ENCODE measurements around the gene PAM16.
"Not testable (repeated sequence)": the region's sequence is repeated elsewhere in the genome, so short reads cannot be mapped to it uniquely, and the experiment has no call there.

The PAM16 gene

DNA sequence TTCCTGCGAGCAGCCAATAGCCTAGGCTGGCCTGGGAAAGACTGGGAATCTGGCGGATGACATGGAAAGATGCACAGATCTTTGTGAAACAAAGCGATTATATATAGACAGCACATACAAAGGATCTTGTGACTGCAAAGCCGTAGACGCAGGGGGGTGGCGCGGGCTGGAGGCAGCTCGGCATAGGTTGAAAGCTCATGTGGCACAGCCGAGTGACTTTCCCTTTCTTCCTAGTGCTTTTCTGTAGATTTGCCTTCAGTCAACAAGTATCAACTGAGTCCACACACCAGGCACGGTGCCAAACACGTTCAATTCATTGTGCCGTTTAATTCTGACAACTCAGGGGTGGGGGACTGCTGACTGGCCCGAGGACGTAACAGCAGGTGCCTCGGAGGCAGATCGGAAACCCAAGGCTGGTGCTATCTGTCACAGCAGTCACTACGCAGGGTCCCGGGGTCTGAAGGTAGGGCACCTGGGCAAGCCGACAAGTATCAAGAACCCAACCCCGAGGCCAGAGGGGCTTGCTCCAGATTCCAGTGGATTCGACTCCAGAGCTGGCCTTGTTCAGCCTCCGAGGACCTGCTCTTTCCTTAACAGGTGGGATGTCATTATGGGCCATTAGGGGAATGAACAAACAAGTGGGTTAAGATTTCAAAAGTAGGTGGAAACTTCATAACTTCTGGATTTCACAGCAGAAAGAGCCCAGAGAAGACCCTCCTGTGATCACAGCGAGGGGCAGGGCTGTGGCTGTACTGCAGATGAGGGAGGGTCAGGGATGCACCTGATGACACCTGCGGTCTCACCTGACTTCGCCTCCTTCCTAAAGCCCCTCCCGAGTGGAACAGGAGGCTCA, 5.9 kb downstream of the PAM16 start:
- H3K4me3 ChIP-seq (ENCODE audit: low read length) = no peak overlapping the region
- no peak for TF ChIP-seq ZNF274 (IDR thresholded peaks at IDR 0.05; ENCODE audit: low read depth, low read length)

DNA sequence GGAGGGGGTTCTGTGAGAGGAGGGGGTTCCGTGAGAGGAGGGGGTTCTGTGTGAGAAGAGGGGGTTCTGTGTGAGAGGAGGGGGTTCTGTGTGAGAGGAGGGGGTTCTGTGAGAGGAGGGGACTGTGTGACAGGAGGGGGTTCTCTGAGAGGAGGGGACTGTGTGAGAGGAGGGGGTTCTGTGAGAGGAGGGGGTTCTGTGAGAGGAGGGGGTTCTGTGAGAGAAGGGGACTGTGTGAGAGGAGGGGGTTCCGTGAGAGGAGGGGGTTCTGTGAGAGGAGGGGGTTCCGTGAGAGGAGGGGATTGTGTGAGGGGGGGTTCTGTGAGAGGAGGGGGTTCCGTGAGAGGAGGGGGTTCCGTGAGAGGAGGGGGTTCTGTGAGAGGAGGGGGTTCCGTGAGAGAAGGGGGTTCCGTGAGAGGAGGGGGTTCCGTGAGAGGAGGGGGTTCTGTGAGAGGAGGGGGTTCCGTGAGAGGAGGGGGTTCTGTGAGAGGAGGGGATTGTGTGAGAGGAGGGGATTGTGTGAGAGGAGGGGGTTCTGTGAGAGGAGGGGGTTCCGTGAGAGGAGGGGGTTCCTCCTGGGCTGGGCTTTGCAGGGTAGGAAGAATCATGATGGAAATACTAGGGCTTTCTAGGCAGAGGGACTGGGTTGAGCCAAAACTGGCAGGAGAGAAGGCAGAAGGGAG, 6.7 kb downstream of the PAM16 start:
- not testable (repeated sequence) for H3K4me3 ChIP-seq (ENCODE audit: low read length)

DNA sequence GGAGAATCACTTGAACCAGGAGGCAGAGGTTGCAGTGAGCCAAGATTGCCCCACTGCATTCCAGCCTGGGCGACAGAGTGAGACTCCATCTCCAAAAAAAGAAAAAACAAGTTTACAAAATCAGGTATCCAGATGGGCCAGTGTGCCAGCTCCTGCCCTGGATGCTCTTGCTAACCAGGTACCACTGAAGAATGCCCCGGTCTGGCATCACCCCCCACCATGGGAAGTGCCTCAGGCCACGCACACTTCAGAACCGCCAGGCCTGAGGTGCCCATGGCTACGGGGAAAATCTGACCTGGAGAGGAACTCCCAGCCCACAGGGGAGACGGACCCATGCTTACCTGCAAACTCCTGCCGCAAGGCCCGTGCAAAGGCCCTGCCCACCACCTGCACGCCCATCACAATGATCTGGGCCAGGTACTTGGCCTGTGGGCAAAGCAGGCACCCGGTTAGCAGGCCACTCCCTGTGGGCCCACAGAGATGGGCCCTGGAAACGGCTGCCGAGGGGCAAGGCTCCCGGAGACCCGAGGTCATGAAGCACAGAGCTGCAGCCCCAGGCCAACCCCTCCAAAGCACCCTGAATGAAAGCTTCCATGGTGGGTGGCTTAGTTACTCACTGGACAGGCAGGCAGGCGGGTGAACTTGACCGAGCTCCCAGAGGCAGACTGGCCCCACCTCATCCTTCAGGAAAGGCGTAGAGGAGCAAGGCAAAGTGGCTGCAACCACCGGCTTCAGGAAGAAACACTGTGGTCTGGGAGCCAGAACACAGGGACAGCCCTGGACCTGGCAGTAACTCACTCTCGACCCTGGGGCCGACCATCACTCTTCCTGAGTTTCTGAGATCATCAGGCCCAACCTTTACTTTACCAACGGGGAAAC, 8.0 kb downstream of the PAM16 start:
- no peak overlapping the region for H3K4me3 ChIP-seq (ENCODE audit: low read length)
- no peak for TF ChIP-seq ZNF274 (IDR thresholded peaks at IDR 0.05; ENCODE audit: low read depth, low read length)

DNA sequence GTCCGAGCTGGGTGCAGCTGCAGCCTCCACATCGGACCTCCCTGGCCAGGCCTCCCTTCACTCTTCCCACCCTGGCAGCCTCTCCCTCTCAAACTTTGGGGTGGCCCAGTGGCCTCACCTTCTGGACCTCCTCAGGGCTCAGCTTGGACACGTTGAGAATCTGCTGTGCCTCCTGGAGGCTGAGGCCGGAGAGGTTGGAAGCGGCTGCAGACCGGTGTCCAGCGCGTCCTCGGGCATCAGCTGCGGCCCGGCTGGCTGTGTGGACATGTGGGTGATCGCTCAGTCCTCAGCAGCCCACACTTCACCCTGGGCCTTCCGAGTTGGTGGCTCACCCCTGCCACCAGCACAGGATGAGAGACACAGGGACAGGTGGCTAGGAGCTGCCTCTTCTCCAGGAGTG, 9.9 kb downstream of the PAM16 start:
- no peak overlapping the region for H3K4me3 ChIP-seq (ENCODE audit: low read length)
- TF ChIP-seq ZNF274 (IDR thresholded peaks at IDR 0.05; ENCODE audit: low read depth, low read length) = no peak

DNA sequence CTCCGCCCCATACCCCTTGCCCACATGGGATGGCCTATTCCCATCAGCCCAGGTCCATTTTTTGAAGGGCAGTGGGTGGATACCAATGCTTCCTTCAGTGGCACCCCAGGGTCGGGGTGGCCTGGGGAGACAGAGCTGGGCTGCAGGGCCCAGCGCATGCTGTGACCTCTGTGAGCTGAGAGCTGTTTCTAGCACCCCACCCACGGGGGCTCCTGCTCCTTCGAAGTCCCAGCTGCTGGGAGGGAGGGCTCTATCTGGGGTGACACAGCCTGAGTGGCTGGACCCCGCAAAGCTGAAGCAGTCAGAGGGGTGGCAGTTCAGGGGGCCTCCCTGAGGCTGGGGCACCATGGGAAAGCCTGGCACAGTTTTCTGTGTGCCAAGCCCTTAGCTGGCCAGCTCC, 10.7 kb downstream of the PAM16 start:
- no peak for TF ChIP-seq ZNF274 (IDR thresholded peaks at IDR 0.05; ENCODE audit: low read depth, low read length)
- H3K4me3 ChIP-seq (ENCODE audit: low read length) = no peak overlapping the region

DNA sequence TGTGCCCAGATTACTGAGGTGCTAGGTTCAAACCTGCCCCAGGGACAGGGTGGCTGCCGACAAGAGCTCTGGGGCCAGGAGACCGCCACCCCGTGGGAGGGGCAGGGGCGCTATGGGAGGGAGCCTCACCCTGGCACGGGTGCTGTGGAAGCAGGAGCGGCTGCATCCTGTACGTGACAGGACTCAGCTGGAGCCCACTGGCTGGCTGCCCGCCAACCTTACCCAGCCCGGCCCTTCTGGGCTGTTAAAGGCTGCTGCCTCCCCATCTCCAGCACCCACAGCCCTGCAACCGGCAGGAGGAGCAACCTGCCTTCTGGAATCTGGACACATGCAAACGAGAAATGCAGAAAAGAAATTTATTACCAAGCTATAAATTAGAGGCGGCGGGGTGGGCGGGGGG, 11.2 kb downstream of the PAM16 start:
- H3K4me3 ChIP-seq (ENCODE audit: low read length) = no peak overlapping the region
- TF ChIP-seq ZNF274 (IDR thresholded peaks at IDR 0.05; ENCODE audit: low read depth, low read length) = no peak

DNA sequence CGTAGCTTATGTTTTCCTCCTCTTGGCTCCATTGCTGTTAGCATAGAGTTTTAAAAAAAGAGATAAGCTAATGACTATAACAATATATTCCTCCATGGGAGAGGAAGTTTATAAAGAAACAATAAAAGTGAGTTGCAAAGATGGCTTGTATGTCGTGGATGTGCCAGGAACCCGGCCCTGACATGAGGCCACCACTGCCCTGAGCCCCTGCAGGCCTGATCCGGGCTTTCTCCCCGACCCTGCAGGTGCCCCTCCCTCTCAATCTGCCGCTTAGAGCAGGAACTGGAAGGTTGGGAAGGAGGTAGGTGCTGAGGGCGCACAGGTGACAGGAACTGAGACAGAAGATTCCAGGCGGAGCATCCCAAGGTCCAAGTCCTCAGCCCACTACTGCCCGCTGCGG, 11.7 kb downstream of the PAM16 start:
- no peak for TF ChIP-seq ZNF274 (IDR thresholded peaks at IDR 0.05; ENCODE audit: low read depth, low read length)
- H3K4me3 ChIP-seq (ENCODE audit: low read length) = no peak overlapping the region

DNA sequence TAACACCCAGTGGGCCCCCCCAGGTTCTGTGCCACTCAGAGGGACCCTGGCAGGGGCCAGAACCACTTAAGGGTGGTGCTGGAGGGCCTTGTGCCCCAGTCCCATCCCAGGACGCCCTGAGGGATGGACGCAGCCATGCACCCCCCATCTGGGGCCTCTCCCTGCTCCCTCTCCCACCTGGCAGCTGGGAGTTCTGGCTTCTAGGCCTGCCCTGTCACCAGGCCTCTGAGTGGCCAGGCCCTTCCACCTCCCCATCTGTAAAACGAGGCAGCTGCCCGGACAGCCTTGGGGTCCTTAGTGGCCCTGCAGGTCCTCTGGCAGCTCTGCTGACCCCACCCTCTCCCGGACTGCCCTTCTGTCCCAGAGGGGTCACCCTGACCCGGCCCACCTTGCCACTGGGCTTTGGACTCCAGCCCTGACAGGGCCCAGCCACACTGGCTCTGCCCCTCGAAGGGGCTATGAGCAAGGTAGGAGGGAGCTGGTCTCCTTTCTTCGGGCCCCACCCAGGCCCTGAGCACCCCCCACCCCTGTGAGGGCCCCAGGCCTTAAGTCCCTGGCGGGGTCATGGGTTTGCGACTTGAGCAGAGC, 12.3 kb downstream of the PAM16 start:
- no peak for TF ChIP-seq ZNF274 (IDR thresholded peaks at IDR 0.05; ENCODE audit: low read depth, low read length)
- no peak overlapping the region for H3K4me3 ChIP-seq (ENCODE audit: low read length)

DNA sequence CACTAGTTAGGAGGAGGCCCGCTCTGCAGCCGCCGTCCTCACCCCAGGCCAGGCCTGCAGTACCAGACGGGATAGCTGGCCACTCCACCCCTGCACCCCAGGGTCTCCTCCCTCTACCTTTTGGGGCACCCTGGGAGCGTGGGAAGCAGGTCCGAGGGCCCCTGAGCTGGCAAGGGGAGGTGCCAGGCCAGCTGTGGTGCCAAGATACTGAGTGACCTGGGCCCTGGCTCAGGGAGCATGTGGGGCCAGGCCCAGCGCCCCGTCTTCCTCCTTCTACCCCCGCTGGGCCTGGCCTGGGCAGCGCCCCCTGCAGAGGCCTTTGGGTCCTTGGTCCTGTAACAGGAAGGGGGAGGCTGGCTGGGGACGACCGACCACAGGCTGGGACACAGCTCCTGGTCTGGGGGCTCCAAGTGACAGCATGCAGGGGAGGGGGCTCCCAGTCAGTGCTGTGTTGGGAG, 13.0 kb downstream of the PAM16 start:
- TF ChIP-seq ZNF274 (IDR thresholded peaks at IDR 0.05; ENCODE audit: low read depth, low read length) = no peak

DNA sequence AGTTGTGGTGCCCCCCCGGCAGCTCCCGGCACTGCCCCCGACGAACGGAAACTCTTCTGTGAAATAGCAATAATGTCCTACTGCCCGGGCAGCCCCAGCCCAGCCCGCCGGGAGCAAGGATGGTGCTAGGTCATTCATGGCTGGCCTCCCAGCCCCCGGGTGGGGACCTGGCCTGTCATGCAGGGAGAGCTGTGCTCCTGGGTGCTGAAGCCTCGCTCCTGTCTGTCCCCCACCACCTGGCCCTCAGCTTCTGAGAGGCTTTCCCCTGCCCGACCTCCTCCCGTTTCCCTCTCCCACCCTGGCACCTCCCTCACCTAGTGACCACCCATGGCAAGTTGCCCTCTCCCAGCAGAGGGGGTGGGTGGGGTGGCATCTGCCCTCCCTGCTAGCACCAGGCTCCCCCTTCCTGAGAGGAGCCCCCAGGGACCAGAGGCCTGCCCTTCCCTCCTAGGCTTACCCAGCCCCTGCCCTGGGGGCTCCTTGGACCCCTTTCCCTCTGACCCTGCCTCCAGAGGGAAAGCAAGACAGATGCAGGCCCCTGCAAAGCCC, 13.5 kb downstream of the PAM16 start:
- no peak overlapping the region for H3K4me3 ChIP-seq (ENCODE audit: low read length)
- no peak for TF ChIP-seq ZNF274 (IDR thresholded peaks at IDR 0.05; ENCODE audit: low read depth, low read length)

More for the DNA sequence above, 13.0 kb downstream of the PAM16 start:
- no peak overlapping the region for H3K4me3 ChIP-seq (ENCODE audit: low read length)

DNA sequence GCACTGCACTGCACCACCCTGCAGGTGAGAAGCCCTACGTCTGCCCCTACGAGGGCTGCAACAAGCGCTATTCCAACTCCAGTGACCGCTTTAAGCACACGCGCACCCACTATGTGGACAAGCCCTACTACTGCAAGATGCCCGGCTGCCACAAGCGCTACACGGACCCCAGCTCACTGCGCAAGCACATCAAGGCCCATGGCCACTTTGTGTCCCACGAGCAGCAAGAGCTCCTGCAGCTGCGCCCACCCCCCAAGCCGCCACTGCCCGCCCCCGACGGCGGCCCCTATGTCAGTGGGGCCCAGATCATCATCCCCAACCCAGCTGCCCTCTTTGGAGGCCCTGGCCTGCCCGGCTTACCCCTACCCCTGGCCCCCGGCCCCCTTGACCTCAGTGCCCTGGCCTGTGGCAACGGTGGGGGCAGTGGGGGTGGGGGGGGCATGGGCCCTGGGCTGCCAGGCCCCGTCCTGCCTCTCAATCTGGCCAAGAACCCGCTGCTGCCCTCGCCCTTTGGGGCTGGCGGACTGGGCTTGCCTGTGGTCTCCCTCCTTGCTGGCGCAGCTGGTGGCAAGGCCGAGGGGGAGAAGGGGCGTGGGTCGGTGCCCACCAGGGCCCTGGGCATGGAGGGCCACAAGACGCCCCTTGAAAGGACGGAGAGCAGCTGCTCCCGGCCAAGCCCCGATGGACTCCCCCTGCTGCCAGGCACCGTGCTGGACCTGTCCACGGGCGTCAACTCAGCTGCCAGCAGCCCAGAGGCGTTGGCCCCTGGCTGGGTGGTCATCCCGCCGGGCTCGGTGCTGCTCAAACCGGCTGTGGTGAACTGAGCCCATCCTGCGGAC, 14.2 kb downstream of the PAM16 start:
- TF ChIP-seq ZNF274 (IDR thresholded peaks at IDR 0.05; ENCODE audit: low read depth, low read length) = no peak
- H3K4me3 ChIP-seq (ENCODE audit: low read length) = no peak overlapping the region

DNA sequence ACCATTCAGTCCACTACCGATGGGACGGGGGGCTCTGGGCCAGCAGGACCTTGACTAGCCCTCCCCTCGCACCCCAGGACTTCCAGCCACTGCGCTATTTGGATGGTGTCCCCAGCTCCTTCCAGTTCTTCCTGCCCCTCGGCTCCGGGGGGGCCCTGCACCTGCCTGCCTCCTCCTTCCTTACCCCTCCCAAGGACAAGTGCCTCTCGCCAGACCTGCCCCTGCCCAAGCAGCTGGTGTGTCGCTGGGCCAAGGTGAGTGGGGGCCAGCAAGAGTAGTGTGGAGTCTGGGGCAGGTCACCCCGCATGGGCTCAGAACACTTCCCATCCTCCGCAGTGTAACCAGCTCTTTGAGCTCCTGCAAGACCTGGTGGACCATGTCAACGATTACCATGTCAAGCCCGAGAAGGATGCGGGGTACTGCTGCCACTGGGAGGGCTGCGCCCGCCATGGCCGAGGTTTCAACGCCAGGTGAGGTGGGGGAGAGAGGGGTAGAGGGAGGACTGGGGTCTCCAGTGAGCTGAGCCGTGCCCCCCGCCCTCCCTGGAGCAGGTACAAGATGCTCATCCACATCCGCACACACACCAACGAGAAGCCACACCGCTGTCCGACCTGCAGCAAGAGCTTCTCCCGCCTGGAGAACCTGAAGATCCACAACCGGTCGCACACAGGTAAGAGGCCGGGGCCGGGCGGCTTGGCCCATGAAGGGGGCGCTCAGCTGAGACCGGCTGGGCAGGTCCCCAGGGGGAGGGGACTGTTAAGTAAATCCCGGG, 16.2 kb downstream of the PAM16 start:
- no peak overlapping the region for H3K4me3 ChIP-seq (ENCODE audit: low read length)
- TF ChIP-seq ZNF274 (IDR thresholded peaks at IDR 0.05; ENCODE audit: low read depth, low read length) = no peak

DNA sequence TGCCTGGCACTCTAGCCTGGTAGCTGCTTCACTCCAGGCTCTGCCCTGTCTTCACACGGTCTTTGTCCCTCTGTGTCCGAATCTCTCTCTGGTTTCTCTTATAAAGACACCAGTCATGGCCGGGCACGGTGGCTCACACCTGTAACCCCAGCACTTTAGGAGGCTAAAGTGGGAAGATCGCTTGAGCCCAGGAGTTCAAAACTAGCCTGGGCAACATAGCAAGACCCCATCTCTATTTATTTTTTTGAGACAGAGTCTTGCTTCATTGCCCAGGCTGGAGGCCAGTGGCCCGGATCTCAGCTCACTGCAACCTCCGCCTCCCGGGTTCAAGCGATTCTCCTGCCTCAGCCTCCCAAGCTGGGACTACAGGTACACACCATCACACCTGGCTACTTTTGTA, 17.4 kb downstream of the PAM16 start:
- H3K4me3 ChIP-seq (ENCODE audit: low read length) = not testable (repeated sequence)

All from GM08714 (cell line).